Common myeloid progenitor, CD34-positive (primary cell): ENCODE measurements around the gene AKAP6.

ENCODE experiments used
- CTCF ChIA-PET: fragments of 350-600 bp; sonication (Branson Sonifier 250); formaldehyde crosslinking; loops from one replicate; lab custom pipeline; 2021; ENCODE audit warnings: antibody characterized with exemption; lab: Charles Lee
- POLR2A ChIA-PET: fragments of 350-600 bp; sonication (Branson Sonifier 250); formaldehyde crosslinking; loops from one replicate; lab custom pipeline; 2021; ENCODE audit warnings: antibody characterized with exemption; lab: Charles Lee
- DNase-seq, 3 donors: peaks; one replicate each; pipeline versions ENCODE4 v3.0.0 to v3.0.0-alpha.2; 2013
- H3K27ac ChIP-seq, 2 experiments: 1 replicate in 1 of 2; 2 replicates in 1 of 2; pipeline ENCODE4 v1.7.0; 2013; ENCODE audit warnings: inconsistent platforms in 2 of 2, low read length in 2 of 2, mild to moderate bottlenecking in 2 of 2, low read depth in 1 of 2, moderate library complexity in 1 of 2; ENCODE audit not compliant: severe bottlenecking in 2 of 2, insufficient read depth in 1 of 2, poor library complexity in 1 of 2
- H3K27me3 ChIP-seq, 5 experiments: replicated peaks in 2 of 5; 1 replicate in 3 of 5; 2 replicates in 2 of 5; pipeline versions ENCODE4 v1.6.1 to v1.7.0; 2013; ENCODE audit warnings: low read length in 4 of 5, mild to moderate bottlenecking in 2 of 5, moderate library complexity in 2 of 5, inconsistent platforms in 1 of 5; ENCODE audit not compliant: insufficient read depth in 5 of 5, control insufficient read depth in 4 of 5
- H3K36me3 ChIP-seq, 4 experiments: 1 replicate in 2 of 4; 2 replicates in 2 of 4; pipeline versions ENCODE4 v1.6.1 to v1.7.0; 2013; ENCODE audit warnings: low read length in 3 of 4, control low read depth in 1 of 4, mild to moderate bottlenecking in 1 of 4; ENCODE audit not compliant: control insufficient read depth in 4 of 4, insufficient read depth in 4 of 4
- H3K4me1 ChIP-seq, 4 experiments: 1 replicate in 3 of 4; 2 replicates in 1 of 4; pipeline versions ENCODE4 v1.6.1 to v1.7.1; 2013; ENCODE audit warnings: low read length in 3 of 4, mild to moderate bottlenecking in 3 of 4, control low read depth in 1 of 4, inconsistent platforms in 1 of 4, moderate library complexity in 1 of 4; ENCODE audit not compliant: control insufficient read depth in 4 of 4, insufficient read depth in 4 of 4; ENCODE audit errors: control extremely low read depth in 1 of 4
- H3K4me3 ChIP-seq, 7 experiments: 1 replicate in 4 of 7; 2 replicates in 3 of 7; pipeline versions ENCODE4 v1.5.1 to v1.7.0; 2013; ENCODE audit warnings: mild to moderate bottlenecking in 7 of 7, low read length in 6 of 7, moderate library complexity in 6 of 7, inconsistent platforms in 2 of 7, low read depth in 2 of 7, control low read depth in 1 of 7; ENCODE audit not compliant: insufficient read depth in 4 of 7, control insufficient read depth in 1 of 7; ENCODE audit errors: extremely low read depth in 1 of 7
- H3K9me3 ChIP-seq, 5 experiments: 1 replicate in 4 of 5; 2 replicates in 1 of 5; pipeline versions ENCODE4 v1.6.1 to v1.7.1; 2013; ENCODE audit warnings: low read length in 4 of 5, mild to moderate bottlenecking in 2 of 5, inconsistent platforms in 1 of 5, low read depth in 1 of 5, moderate library complexity in 1 of 5; ENCODE audit not compliant: control insufficient read depth in 4 of 5, insufficient read depth in 2 of 5; ENCODE audit errors: control extremely low read depth in 1 of 5
- WGBS: methylation state at CpG from one replicate; pipeline ENCODE4 v1.1.5; 2013; ENCODE audit not compliant: insufficient coverage; 5-methylcytosine and 5-hydroxymethylcytosine counted together

AKAP6 gene

DNA sequence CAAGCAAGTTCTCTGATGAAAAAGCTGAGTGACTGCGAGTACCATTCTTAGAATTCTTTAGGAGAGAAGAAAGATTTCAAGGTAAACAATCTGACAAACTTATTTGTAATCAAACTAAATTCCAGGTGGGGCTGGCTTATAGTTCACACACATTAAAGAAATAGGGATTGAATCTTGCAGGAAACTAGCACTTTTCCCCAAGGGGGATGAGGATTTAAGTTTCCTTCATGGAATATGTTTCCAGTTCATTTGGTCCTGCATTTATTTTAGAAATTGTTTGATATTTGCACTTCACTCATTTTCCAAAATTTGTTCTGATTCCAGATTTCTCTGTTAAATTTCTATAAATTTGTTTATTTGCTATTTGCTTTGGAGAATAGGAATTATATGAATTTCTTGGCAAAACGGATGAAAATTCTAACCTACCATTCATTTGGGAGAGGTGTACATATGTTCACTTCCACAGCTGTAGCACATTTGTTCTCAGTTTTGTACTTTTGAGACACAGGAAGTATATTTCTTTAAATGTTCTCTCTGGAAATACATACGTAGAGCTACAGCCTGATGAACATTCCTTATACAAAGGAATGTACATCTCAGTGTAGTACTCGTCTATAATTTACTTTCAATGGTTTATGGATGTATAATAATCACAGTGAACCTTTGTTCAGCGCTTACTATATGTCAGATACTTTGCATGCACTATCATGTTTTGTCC, 145.5 kb downstream of the AKAP6 start:
- no peaks in the 10 kb centered on the region for H3K4me1 ChIP-seq

GRCh38 chr14:32476532-32476931, 147.4 kb downstream of the AKAP6 start:
- Histone ChIP-seq H3K36me3 (no peaks in the 10 kb centered on the region), H3K27ac (no peak overlapping the region), H3K9me3 (no peaks in the 10 kb centered on the region), H3K4me3 (no peak overlapping the region), H3K27me3 (no peaks in the 10 kb centered on the region), H3K4me1 (no peaks in the 10 kb centered on the region)
- 93% methylated on average over 4 of the region's 4 CpGs for WGBS
- DNase-seq: no peak
- CTCF ChIA-PET: interaction anchor here (0.6 kb wide), 1 partner anchor 12 kb away, joined by 3 read pairs; no protein-coding TSS in a partner anchor
- POLR2A ChIA-PET: no interaction called here

More for the DNA sequence above, 145.5 kb downstream of the AKAP6 start:
- no peak for DNase-seq
- CTCF ChIA-PET: no interaction called here
- WGBS: 100% methylated on average over 1 of the region's 5 CpGs
- Histone ChIP-seq H3K27me3 (no peaks in the 10 kb centered on the region), H3K9me3 (no peaks in the 10 kb centered on the region), H3K36me3 (no peaks in the 10 kb centered on the region), H3K27ac (no peak overlapping the region), H3K4me3 (no peak overlapping the region)
- POLR2A ChIA-PET: no interaction called here

GRCh38 chr14:32477396-32477795, 148.3 kb downstream of the AKAP6 start:
- ChIA-PET CTCF (interaction anchor here (0.6 kb wide), 1 partner anchor 12 kb away, joined by 3 read pairs; no protein-coding TSS in a partner anchor), POLR2A (no interaction called here)
- no peaks in the 10 kb centered on the region for H3K36me3 ChIP-seq
- H3K4me1 ChIP-seq: no peaks in the 10 kb centered on the region
- H3K4me3 ChIP-seq: no peak overlapping the region
- no peak for DNase-seq
- H3K9me3 ChIP-seq: no peaks in the 10 kb centered on the region
- no peaks in the 10 kb centered on the region for H3K27me3 ChIP-seq
- H3K27ac ChIP-seq: no peak overlapping the region
- 100% methylated on average over 3 of the region's 3 CpGs for WGBS

- Histone ChIP-seq H3K9me3 (no peaks in the 10 kb centered on the region), H3K27me3 (no peaks in the 10 kb centered on the region), H3K36me3 (no peaks in the 10 kb centered on the region), H3K4me1 (no peaks in the 10 kb centered on the region), H3K27ac (no peak overlapping the region), H3K4me3 (no peak overlapping the region)
- CTCF ChIA-PET: no interaction called here
- DNase-seq: no peak
- WGBS: 100% methylated on average over 2 of the region's 3 CpGs
- POLR2A ChIA-PET: no interaction called here
These were observed 149.0 kb downstream of the AKAP6 start for GRCh38 chr14:32478050-32478449.

GRCh38 chr14:32480337-32480736, 151.2 kb downstream of the AKAP6 start:
- 100% methylated on average over 1 of the region's 1 CpG for WGBS
- H3K27me3 ChIP-seq: no peaks in the 10 kb centered on the region
- no peak overlapping the region for H3K4me3 ChIP-seq
- no peak for DNase-seq
- no peak overlapping the region for H3K27ac ChIP-seq
- H3K4me1 ChIP-seq: no peaks in the 10 kb centered on the region
- H3K9me3 ChIP-seq: no peaks in the 10 kb centered on the region
- POLR2A ChIA-PET: no interaction called here
- H3K36me3 ChIP-seq: no peaks in the 10 kb centered on the region
- CTCF ChIA-PET: no interaction called here

- WGBS: 25% methylated on average over 1 of the region's 1 CpG
- no peak for DNase-seq
- ChIA-PET CTCF (interaction anchor here (0.6 kb wide), 1 partner anchor 944 kb away, joined by 3 read pairs; no protein-coding TSS in a partner anchor), POLR2A (no interaction called here)
- H3K9me3 ChIP-seq: no peaks in the 10 kb centered on the region
- H3K27ac ChIP-seq: no peak overlapping the region
- no peaks in the 10 kb centered on the region for H3K36me3 ChIP-seq
- H3K4me1 ChIP-seq: no peaks in the 10 kb centered on the region
- no peak overlapping the region for H3K4me3 ChIP-seq
- no peaks in the 10 kb centered on the region for H3K27me3 ChIP-seq
These were observed 152.6 kb downstream of the AKAP6 start for GRCh38 chr14:32481707-32482106.

DNA sequence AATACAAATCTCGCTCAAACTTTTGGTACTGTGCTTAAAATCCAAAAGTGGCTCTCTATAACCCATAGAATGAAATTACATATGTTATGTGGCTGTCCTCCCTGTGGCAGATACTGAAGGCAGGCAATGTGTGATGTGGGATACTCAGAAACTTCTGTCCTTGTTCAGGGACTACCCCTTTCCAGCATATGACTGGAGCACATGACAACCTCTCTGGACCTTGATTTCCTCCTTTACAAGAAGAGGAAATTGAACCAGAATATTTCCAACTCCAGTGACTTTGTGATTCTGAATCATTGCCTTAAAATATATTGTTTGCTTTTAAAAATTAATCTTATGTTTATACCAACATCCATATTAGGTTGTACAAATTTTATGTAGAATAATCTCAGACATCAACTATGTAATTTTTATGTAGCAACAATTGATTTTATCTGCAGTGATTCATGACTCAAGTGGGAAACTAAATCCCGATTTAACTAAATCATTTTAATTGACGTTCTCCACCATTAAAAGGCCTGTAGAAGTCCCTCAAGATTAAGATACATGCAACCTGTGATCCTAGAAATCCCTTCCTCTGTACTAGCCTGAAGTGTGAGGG, 162.4 kb downstream of the AKAP6 start:
- WGBS: 100% methylated on average over 1 of the region's 3 CpGs
- Histone ChIP-seq H3K27me3 (no peaks in the 10 kb centered on the region), H3K4me1 (no peaks in the 10 kb centered on the region), H3K4me3 (no peak overlapping the region), H3K36me3 (no peaks in the 10 kb centered on the region), H3K27ac (no peak overlapping the region), H3K9me3 (no peaks in the 10 kb centered on the region)
- DNase-seq: no peak
- CTCF ChIA-PET: no interaction called here
- POLR2A ChIA-PET: no interaction called here
